ENCODE measurements around the gene SHISA5.

DNA sequence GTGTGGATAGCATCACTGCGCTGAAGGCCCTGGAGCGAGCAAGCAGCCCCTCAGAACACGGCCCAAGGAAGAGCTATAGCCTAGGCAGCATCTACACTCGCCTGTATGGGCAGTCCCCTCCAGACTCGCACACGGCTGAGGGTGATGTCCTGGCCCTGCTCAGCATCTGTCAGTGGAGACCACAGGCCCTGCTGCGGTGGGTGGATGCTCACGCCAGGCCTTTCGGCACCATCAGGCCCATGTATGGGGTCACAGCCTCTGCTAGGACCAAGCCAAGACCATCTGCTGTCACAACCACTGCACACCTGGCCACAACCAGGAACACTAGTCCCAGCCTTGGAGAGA, 36.9 kb downstream of the SHISA5 start:
- no peak for TF ChIP-seq EZH2 (IDR thresholded peaks at IDR 0.05; ENCODE audit: low read length, unreplicated experiment)
- TF ChIP-seq, protein P1, sequence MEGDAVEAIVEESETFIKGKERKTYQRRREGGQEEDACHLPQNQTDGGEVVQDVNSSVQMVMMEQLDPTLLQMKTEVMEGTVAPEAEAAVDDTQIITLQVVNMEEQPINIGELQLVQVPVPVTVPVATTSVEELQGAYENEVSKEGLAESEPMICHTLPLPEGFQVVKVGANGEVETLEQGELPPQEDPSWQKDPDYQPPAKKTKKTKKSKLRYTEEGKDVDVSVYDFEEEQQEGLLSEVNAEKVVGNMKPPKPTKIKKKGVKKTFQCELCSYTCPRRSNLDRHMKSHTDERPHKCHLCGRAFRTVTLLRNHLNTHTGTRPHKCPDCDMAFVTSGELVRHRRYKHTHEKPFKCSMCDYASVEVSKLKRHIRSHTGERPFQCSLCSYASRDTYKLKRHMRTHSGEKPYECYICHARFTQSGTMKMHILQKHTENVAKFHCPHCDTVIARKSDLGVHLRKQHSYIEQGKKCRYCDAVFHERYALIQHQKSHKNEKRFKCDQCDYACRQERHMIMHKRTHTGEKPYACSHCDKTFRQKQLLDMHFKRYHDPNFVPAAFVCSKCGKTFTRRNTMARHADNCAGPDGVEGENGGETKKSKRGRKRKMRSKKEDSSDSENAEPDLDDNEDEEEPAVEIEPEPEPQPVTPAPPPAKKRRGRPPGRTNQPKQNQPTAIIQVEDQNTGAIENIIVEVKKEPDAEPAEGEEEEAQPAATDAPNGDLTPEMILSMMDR (conservative IDR thresholded peaks at IDR 0.05; ENCODE audit: low read depth, low read length): no peak

Measured in PC-3 (cell line).